GM13977 (cell line): ENCODE results near the gene ZNF611.
"Not testable (repeated sequence)": the region's sequence is repeated elsewhere in the genome, so short reads cannot be mapped to it uniquely, and the experiment has no call there.

Experiments used
- DNase-seq: peaks from one replicate; pipeline ENCODE4 v3.0.0; 2012; ENCODE audit warnings: low spot score
- CTCF ChIP-seq: IDR thresholded peaks from 2 replicates; pipeline ENCODE4 v1.5.1; 2012; ENCODE audit warnings: mild to moderate bottlenecking, control low read depth; ENCODE audit not compliant: insufficient read depth; ENCODE audit errors: extremely low read depth, missing control alignments
- in situ Hi-C: fragments of 300-500 bp; cut with MboI; formaldehyde crosslinking; loops from one replicate; pipeline ENCODE4 v1.12.0; 2022; ENCODE audit warnings: low sequenced_read_pairs, low pct_unique_long_range_greater_than_20kb, mixed read lengths, inconsistent platforms; ENCODE audit not compliant: unreplicated experiment

Gene ZNF611

GRCh38 chr19:52725528-52725961 is 9.3 kb downstream of the ZNF611 start:
- no peak for DNase-seq
- no peak for TF ChIP-seq CTCF
- in situ Hi-C loops: no loop called here

GRCh38 chr19:52724701-52725514 is 9.9 kb downstream of the ZNF611 start:
- in situ Hi-C loops: no loop called here
- TF ChIP-seq CTCF: no peak
- DNase-seq: no peak

- DNase-seq, in situ Hi-C loops: not testable (repeated sequence)
Observed at GRCh38 chr19:52723907-52724598, 10.8 kb downstream of the ZNF611 start.

- DNase-seq: no peak
- TF ChIP-seq CTCF: no peak
- in situ Hi-C loops: no loop called here
Observed at GRCh38 chr19:52722062-52723003, 12.5 kb downstream of the ZNF611 start.

GRCh38 chr19:52720541-52720940 is 14.3 kb downstream of the ZNF611 start:
- DNase-seq, in situ Hi-C loops: not testable (repeated sequence)

GRCh38 chr19:52716522-52716921 is 18.3 kb downstream of the ZNF611 start:
- no peak for DNase-seq
- in situ Hi-C loops: no loop called here
- no peak for TF ChIP-seq CTCF

GRCh38 chr19:52715902-52716301 is 18.9 kb downstream of the ZNF611 start:
- in situ Hi-C loops, DNase-seq: not testable (repeated sequence)

- DNase-seq, in situ Hi-C loops: not testable (repeated sequence)
Observed at GRCh38 chr19:52715330-52715729, 19.5 kb downstream of the ZNF611 start.

GRCh38 chr19:52713051-52713450 is 21.8 kb downstream of the ZNF611 start:
- DNase-seq, in situ Hi-C loops: not testable (repeated sequence)

- DNase-seq, in situ Hi-C loops: not testable (repeated sequence)
Observed at GRCh38 chr19:52711661-52712060, 23.2 kb downstream of the ZNF611 start.
